Bronchial epithelial cell (primary cell): ENCODE results near the gene FSD1L. TPM values are rescaled to one million over a fixed set of nuclear protein-coding genes. Genes with fewer than 3 reads are reported as not detected.
"Not testable (repeated sequence)": the region's sequence is repeated elsewhere in the genome, so short reads cannot be mapped to it uniquely, and the experiment has no call there.

Experiments
- DNase-seq: peaks from one replicate; pipeline ENCODE4 v3.0.0-alpha.2; 2010; ENCODE audit warnings: low read depth
- FAIRE-seq: peaks from 2 replicates; lab custom pipeline; 2011; peaks lifted over from hg19 to GRCh38; lab: Jason Lieb, UNC
- H3K27me3 ChIP-seq: 2 replicates; pipeline ENCODE4 v1.5.1; 2011; ENCODE audit warnings: low read length; ENCODE audit not compliant: control insufficient read depth, insufficient read depth
- H3K36me3 ChIP-seq: 2 replicates; pipeline ENCODE4 v1.5.1; 2011; ENCODE audit warnings: low read length; ENCODE audit not compliant: control insufficient read depth, insufficient read depth
- H3K4me3 ChIP-seq: 2 replicates; pipeline ENCODE4 v1.5.1; 2011; ENCODE audit warnings: mild to moderate bottlenecking, low read depth, low read length, control low read depth
- total RNA-seq: library from RNA; depleted of rRNA; stranded (reverse); fragments of >200 nt; gene quantifications from 2 replicates; pipeline ENCODE4 v1.2.1, GENCODE V29; 2014
- TF ChIP-seq, protein P1 (sequence below): IDR thresholded peaks from 2 replicates; pipeline ENCODE4 v1.5.1; 2011; ENCODE audit warnings: mild to moderate bottlenecking, moderate library complexity, low read length, control low read depth, inconsistent platforms; ENCODE audit not compliant: insufficient read depth, severe bottlenecking

Gene FSD1L
- total RNA-seq, 1 donor from 2014 or later = 2.4 TPM

- Histone ChIP-seq H3K36me3 (no peaks in the 10 kb centered on the region), H3K4me3 (peak within 1 kb of the TSS; percentile 77), H3K27me3 (no peaks in the 10 kb centered on the region)
- FAIRE-seq (no peak), DNase-seq (peak; percentile 78)
- TF ChIP-seq, protein P1, sequence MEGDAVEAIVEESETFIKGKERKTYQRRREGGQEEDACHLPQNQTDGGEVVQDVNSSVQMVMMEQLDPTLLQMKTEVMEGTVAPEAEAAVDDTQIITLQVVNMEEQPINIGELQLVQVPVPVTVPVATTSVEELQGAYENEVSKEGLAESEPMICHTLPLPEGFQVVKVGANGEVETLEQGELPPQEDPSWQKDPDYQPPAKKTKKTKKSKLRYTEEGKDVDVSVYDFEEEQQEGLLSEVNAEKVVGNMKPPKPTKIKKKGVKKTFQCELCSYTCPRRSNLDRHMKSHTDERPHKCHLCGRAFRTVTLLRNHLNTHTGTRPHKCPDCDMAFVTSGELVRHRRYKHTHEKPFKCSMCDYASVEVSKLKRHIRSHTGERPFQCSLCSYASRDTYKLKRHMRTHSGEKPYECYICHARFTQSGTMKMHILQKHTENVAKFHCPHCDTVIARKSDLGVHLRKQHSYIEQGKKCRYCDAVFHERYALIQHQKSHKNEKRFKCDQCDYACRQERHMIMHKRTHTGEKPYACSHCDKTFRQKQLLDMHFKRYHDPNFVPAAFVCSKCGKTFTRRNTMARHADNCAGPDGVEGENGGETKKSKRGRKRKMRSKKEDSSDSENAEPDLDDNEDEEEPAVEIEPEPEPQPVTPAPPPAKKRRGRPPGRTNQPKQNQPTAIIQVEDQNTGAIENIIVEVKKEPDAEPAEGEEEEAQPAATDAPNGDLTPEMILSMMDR = no peak
These were observed 110.2 kb downstream of the FSD1L start, which contains the start of gene FKTN for GRCh38 chr9:105557804-105558610. TSS of gene FKTN (plus strand) at chr9:105558131. CDS start at chr9:105575033, 16,902 bp downstream.

- DNase-seq (no peak), FAIRE-seq (no peak)
- H3K4me3 ChIP-seq = no peak overlapping the region
- TF ChIP-seq, protein P1 = no peak
- H3K36me3 ChIP-seq = no peaks in the 10 kb centered on the region
- no peaks in the 10 kb centered on the region for H3K27me3 ChIP-seq
These were observed 124.6 kb downstream of the FSD1L start for GRCh38 chr9:105572455-105572854.

- not testable (repeated sequence) for H3K4me3 ChIP-seq, DNase-seq, FAIRE-seq, H3K36me3 ChIP-seq, H3K27me3 ChIP-seq
These were observed 132.1 kb downstream of the FSD1L start for GRCh38 chr9:105579952-105580351.

DNA sequence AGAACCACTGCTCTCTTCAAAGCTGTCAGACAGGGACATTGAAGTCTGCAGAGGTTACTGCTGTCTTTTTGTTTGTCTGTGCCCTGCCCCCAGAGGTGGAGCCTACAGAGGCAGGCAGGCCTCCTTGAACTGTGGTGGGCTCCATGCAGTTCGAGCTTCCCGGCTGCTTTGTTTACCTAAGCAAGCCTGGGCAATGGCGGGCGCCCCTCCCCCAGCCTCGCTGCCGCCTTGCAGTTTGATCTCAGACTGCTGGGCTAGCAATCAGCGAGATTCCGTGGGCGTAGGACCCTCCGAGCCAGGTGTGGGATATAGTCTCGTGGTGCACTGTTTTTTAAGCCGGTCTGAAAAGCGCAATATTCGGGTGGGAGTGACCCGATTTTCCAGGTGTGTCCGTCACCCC lies 133.7 kb downstream of the FSD1L start:
- not testable (repeated sequence) for H3K4me3 ChIP-seq, FAIRE-seq, H3K36me3 ChIP-seq, H3K27me3 ChIP-seq, DNase-seq

DNA sequence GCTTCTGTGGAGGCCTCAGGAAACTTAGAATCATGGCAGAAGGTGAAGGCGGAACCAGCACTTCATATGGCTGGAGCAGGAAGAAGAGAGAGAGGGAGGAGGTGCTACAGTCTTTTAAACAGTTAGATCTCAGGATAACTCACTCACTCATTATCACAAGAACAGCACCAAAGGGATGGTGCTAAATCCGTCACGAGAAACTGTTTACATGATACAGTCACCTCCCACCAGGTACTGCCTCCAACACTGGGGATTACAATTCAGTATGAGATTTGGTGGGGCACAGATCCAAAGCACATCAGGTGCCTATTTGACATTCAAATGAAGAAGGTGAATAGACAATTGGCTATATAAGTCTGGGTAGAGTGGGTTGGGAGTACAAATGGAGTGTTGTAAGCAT lies 145.3 kb downstream of the FSD1L start:
- Histone ChIP-seq H3K36me3 (peaks cover 2% of the 10 kb centered on the region), H3K4me3 (no peak overlapping the region), H3K27me3 (no peaks in the 10 kb centered on the region)
- TF ChIP-seq, protein P1 = no peak
- DNase-seq (no peak), FAIRE-seq (no peak)

Other genes with a start within 250 kb of the FSD1L start
- 39.4 and 51.3 TPM in 2 replicates for gene SLC44A1, start 203.4 kb upstream of the FSD1L start, total RNA-seq
- gene FKTN, start 110.1 kb downstream of the FSD1L start, total RNA-seq = 17.0 and 17.9 TPM in 2 replicates
- gene TAL2, start 214.4 kb downstream of the FSD1L start, total RNA-seq = 0.26 TPM in 1 of 2 replicates, not detected in the other
- 19.6 and 34.5 TPM in 2 replicates for gene TMEM38B, start 246.5 kb downstream of the FSD1L start, total RNA-seq